OCI-LY3 (cell line): ENCODE data around the gene LRRC10.

ENCODE experiments used
- H2AFZ ChIP-seq: fragments of 200-600, 300-600 bp; shearing (Covaris generic); 2 replicates; pipeline ENCODE4 v1.6.0; 2014; ENCODE audit warnings: antibody characterized with exemption, low read depth, low read length
- H3K27ac ChIP-seq: fragments of 200-600, 300-600 bp; sonication (generic); 2 replicates; pipeline ENCODE4 v1.5.1; 2014; ENCODE audit warnings: mild to moderate bottlenecking, low read length, moderate library complexity, mixed read lengths
- H3K27me3 ChIP-seq: fragments of 200-600, 300-600 bp; sonication (generic); 2 replicates; pipeline ENCODE4 v1.6.1; 2014; ENCODE audit warnings: low read depth, low read length, mixed read lengths
- H3K36me3 ChIP-seq: fragments of 200-600, 300-600 bp; sonication (generic); replicated peaks from 2 replicates; pipeline ENCODE3; 2014; ENCODE audit warnings: low read depth, low read length, mixed read lengths
- H3K4me1 ChIP-seq: fragments of 300-600, 200-600 bp; sonication (generic); 2 replicates; pipeline ENCODE4 v1.6.1; 2014; ENCODE audit warnings: low read length, mixed read lengths
- H3K4me2 ChIP-seq: fragments of 200-600, 300-600 bp; sonication (generic); 2 replicates; pipeline ENCODE4 v1.6.1; 2014; ENCODE audit warnings: low read length, mixed read lengths
- H3K4me3 ChIP-seq: fragments of 300-600, 200-600 bp; sonication (generic); 2 replicates; pipeline ENCODE4 v1.5.1; 2014; ENCODE audit warnings: antibody characterized with exemption, mild to moderate bottlenecking, low read length, moderate library complexity
- H3K79me2 ChIP-seq: fragments of 300-600, 200-600 bp; shearing (Covaris generic); 2 replicates; pipeline ENCODE4 v1.6.1; 2014; ENCODE audit warnings: mild to moderate bottlenecking, low read length, mixed read lengths
- H3K9ac ChIP-seq: fragments of 300-600, 200-600 bp; shearing (Covaris generic); 2 replicates; pipeline ENCODE4 v1.6.0; 2014; ENCODE audit warnings: mild to moderate bottlenecking, low read length, moderate library complexity
- H3K9me3 ChIP-seq: fragments of 200-600, 300-600 bp; shearing (Covaris generic); 2 replicates; pipeline ENCODE4 v1.6.1; 2014; ENCODE audit warnings: low read length, mixed read lengths; ENCODE audit not compliant: insufficient read depth
- H4K20me1 ChIP-seq: fragments of 200-600, 300-600 bp; sonication (generic); 2 replicates; pipeline ENCODE4 v1.6.1; 2016; ENCODE audit warnings: low read length, mixed read lengths; ENCODE audit not compliant: insufficient read depth
- EZH2phosphoT487 ChIP-seq: fragments of 200-600 bp; shearing (Covaris generic); IDR thresholded peaks from 2 replicates; pipeline ENCODE4 v1.6.1; 2018; ENCODE audit warnings: antibody characterized with exemption, mixed run types, low read depth
- TF ChIP-seq, protein P1 (sequence below): fragments of 200-600, 300-600 bp; sonication (generic); IDR thresholded peaks from 2 replicates; pipeline ENCODE4 v1.5.1; 2014; ENCODE audit warnings: antibody characterized with exemption, low read length, low read depth

LRRC10 gene

DNA sequence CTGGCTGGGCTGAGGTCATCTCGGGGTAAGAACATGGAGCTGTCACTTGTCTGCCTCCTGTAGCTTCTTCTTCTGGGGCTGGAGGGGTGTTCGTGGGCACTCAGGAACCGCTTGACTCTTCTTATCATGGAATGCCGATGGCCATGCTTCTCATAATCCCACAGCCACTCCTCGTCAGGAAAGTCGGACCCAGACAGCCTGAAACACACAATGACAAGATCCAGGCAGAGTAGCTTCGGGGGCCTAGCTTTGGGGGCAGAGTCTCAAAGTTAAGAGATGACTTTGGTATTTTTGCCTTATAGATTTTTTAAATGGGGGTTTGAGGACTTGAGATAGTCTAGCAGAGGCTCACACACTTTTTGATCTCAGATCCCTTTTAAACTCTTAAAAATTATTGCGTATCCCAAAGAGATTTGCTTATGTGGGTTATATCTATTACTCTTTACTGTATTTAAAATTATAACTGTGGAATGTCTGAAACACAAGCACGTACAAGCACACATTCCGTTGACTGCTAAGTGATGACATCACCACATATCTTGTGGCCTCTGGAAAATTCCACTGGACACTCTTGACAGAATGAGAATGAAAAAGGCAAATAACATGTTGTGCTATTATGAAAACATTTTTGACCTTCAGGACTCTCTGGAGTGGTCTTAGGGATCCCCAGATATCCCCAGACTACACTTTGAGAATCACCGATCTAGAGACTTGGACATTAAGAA is 45.1 kb upstream of the LRRC10 start:
- Histone ChIP-seq H3K36me3 (no peaks in the 10 kb centered on the region), H3K4me3 (no peak overlapping the region), H3K4me2 (no peak overlapping the region), H3K79me2 (no peaks in the 10 kb centered on the region), H4K20me1 (no peaks in the 10 kb centered on the region), H3K27ac (no peak overlapping the region), H2AFZ (no peak overlapping the region), H3K27me3 (peaks cover 11% of the 10 kb centered on the region), H3K4me1 (no peaks in the 10 kb centered on the region), H3K9ac (no peak overlapping the region), H3K9me3 (no peaks in the 10 kb centered on the region)
- TF ChIP-seq, protein P1, sequence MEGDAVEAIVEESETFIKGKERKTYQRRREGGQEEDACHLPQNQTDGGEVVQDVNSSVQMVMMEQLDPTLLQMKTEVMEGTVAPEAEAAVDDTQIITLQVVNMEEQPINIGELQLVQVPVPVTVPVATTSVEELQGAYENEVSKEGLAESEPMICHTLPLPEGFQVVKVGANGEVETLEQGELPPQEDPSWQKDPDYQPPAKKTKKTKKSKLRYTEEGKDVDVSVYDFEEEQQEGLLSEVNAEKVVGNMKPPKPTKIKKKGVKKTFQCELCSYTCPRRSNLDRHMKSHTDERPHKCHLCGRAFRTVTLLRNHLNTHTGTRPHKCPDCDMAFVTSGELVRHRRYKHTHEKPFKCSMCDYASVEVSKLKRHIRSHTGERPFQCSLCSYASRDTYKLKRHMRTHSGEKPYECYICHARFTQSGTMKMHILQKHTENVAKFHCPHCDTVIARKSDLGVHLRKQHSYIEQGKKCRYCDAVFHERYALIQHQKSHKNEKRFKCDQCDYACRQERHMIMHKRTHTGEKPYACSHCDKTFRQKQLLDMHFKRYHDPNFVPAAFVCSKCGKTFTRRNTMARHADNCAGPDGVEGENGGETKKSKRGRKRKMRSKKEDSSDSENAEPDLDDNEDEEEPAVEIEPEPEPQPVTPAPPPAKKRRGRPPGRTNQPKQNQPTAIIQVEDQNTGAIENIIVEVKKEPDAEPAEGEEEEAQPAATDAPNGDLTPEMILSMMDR, result no peak
- TF ChIP-seq EZH2phosphoT487, result no peak

DNA sequence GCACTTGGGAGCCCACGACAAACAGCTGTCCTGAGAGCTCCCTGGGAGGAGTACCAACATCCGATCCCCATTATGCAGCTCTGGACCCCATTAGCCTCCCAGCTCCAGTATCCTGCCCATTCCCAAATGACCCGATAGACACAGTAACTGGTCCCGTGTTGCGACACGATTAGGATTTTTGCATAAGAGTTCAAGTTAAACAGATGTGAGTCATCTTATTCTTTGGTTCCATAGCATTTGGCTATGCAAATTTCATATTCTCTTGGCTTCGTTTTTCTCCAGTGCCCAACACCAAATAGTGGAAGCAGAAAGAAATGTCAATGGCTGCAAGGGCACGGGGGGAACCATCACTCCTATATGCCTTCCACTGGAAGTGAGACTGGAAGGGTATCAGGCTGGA is 43.0 kb upstream of the LRRC10 start:
- Histone ChIP-seq H3K4me2 (no peak overlapping the region), H2AFZ (no peak overlapping the region), H3K4me1 (no peaks in the 10 kb centered on the region), H3K36me3 (no peaks in the 10 kb centered on the region), H3K4me3 (no peak overlapping the region), H4K20me1 (no peaks in the 10 kb centered on the region), H3K27me3 (no peaks in the 10 kb centered on the region), H3K79me2 (no peaks in the 10 kb centered on the region), H3K9ac (no peak overlapping the region), H3K27ac (no peak overlapping the region), H3K9me3 (no peaks in the 10 kb centered on the region)
- TF ChIP-seq, protein P1, result no peak
- no peak for TF ChIP-seq EZH2phosphoT487

DNA sequence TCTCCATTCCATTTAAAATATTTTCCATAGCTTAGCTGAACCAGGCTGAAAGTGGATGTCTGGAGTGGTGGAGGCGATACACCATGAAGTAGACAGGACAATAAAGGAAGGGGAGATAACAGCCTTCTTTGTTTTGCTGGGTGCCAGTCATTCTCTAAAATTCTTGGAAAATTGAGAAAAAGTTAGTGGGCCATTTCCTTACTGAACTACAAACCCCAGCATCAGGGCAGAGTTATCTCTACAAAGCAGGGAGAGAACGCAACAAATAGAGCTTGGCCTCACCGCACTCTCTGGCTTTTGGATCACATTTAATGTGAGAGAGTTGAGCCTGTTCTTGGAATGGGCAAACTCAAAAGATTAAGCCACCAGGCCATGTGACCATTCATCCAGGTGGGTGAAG is 41.2 kb upstream of the LRRC10 start:
- Histone ChIP-seq H3K9ac (no peak overlapping the region), H3K4me1 (no peaks in the 10 kb centered on the region), H3K9me3 (no peaks in the 10 kb centered on the region), H3K27me3 (no peaks in the 10 kb centered on the region), H3K36me3 (no peaks in the 10 kb centered on the region), H2AFZ (no peak overlapping the region), H3K27ac (no peak overlapping the region), H3K79me2 (no peaks in the 10 kb centered on the region), H4K20me1 (no peaks in the 10 kb centered on the region), H3K4me3 (no peak overlapping the region), H3K4me2 (no peak overlapping the region)
- TF ChIP-seq, protein P1, result no peak
- TF ChIP-seq EZH2phosphoT487, result no peak

DNA sequence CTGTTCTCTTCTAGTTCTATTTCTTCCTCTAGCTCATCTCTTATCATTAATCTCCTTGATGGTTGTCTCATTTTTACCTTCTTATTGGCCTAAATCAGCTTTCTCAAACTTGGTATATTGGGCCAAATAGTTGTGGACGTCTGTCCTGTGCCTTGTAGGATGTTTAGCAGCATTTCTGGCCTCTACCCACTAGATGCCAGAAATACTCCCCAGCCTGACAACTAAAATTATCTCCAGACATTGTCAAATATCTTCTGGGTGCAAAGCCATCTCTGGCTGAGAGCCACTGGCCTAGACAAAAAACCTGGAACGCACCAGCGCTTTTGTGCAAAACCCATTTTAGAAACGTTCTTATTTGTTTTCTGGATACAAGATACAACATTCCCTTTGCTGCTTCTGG is 38.8 kb upstream of the LRRC10 start:
- H3K27me3 ChIP-seq, result no peaks in the 10 kb centered on the region
- no peak overlapping the region for H3K4me3 ChIP-seq
- TF ChIP-seq, protein P1, result peak; percentile 25
- no peak for TF ChIP-seq EZH2phosphoT487
- H3K9me3 ChIP-seq, result no peaks in the 10 kb centered on the region
- H3K36me3 ChIP-seq, result no peaks in the 10 kb centered on the region
- H3K79me2 ChIP-seq, result no peaks in the 10 kb centered on the region
- no peak overlapping the region for H3K4me2 ChIP-seq
- no peaks in the 10 kb centered on the region for H4K20me1 ChIP-seq
- H2AFZ ChIP-seq, result no peak overlapping the region
- H3K4me1 ChIP-seq, result no peaks in the 10 kb centered on the region
- no peak overlapping the region for H3K27ac ChIP-seq
- no peak overlapping the region for H3K9ac ChIP-seq
